ENCODE results near the gene SLC36A1.
"Not testable (repeated sequence)": the region's sequence is repeated elsewhere in the genome, so short reads cannot be mapped to it uniquely, and the experiment has no call there.

The SLC36A1 gene

DNA sequence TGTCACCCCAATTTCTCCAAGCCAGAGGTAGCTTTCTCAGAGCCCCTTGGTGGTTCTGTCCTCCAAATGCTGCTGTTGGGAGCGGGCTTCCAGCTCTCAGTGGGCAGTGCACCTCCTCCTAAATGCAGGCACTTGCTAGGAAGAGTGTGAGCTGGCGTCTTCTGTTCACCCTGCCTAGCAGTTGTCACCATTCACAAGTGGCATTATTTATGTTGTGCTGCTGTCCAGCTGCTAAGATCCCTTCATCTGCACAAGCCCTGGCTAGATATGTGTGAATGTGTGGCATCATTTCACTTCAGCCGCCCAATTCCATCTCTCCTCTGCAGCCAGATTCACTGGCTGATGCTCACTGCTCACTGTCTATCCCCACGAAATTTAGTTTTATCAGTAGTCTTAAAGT lies 43.7 kb downstream of the SLC36A1 start:
- DNase-seq, result no peak

DNA sequence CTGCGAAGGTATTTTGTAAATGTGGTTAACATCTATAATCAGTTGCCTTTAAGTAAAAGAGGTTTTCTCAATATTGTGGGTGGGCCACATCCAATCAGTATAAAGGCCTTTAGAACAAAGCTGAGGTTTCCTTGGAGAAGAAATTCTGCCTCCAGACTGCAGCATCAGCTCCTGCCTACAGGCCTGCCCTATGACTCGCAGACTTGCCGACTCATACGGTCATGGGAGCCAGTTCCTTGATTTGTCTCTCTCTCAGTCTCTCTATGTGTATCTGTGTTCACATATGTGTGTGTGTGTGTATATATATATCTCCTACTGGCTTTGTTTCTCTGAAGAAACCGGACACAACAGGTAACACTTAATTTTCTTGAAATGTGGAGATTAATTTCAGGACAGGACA lies 45.3 kb downstream of the SLC36A1 start:
- DNase-seq, result no peak

DNA sequence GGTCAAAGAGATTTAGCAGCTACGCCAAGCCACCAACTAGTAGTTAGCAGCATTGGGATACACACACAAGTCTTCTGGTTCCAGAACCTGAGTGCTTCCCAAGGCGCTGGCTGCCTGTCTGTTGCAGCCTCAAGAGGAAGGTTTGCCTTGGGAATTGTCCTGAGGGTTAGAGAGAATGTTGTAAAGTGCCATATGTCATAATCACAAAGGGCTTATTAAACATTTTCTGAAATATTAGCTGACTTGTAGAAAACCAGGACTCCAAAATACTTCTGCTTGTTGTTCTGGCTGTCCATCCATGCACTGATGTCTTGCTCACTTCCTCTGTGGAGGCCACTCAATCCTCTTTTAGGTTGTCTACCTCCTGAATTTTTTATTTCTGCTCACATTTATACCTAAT lies 46.3 kb downstream of the SLC36A1 start:
- no peak for DNase-seq

- no peak for DNase-seq
These were observed 47.9 kb downstream of the SLC36A1 start for GRCh38 chr5:151495320-151495719.

DNA sequence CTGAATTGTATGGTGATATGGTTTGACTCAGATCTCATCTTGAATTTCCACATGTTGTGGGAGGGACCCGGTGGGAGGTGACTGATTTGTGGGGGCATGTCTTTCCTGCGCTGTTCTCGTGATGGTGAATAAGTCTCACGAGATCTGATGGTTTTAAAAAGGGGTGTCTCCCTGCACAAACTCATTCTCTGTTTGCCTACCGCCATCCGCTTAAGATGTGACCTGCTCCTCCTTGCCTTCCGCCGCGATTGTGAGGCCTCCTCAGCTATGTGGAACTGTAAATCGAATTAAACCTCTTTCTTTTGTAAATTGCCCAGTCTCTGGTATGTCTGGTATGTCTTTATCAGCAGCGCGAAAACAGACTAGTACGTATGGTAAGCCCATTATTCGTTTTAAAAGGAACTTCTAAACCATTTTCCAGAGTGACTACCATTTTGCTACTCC lies 48.7 kb downstream of the SLC36A1 start:
- DNase-seq, result no peak

DNA sequence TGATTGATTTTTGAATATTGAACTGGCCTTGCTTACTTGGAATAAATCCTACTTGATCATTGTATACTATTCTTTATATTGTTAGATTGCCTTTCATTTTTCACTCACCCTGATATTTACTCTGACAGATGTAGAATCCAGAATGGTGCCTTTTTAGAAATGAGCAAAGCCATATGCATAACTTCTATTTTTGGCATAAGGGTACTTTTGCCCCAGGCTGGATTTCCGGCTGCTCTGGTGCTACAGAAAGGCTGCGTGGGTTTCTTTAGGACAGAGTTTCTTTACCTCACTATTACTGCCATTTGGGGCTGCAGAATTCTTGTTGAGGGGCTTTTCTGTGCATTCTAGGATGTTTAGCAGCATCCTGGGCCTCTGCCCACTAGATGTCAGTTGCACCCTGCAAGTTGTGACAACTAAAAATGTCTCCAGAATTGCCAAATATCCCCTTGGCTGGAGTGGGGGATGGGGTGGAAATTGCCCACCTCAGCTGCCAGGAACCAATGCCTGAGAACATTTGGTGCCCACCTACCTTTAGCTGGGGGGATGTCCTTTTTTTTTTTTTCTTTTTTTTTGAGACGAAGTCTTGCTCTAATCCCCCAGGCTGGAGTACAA lies 50.1 kb downstream of the SLC36A1 start:
- no peak for DNase-seq

DNA sequence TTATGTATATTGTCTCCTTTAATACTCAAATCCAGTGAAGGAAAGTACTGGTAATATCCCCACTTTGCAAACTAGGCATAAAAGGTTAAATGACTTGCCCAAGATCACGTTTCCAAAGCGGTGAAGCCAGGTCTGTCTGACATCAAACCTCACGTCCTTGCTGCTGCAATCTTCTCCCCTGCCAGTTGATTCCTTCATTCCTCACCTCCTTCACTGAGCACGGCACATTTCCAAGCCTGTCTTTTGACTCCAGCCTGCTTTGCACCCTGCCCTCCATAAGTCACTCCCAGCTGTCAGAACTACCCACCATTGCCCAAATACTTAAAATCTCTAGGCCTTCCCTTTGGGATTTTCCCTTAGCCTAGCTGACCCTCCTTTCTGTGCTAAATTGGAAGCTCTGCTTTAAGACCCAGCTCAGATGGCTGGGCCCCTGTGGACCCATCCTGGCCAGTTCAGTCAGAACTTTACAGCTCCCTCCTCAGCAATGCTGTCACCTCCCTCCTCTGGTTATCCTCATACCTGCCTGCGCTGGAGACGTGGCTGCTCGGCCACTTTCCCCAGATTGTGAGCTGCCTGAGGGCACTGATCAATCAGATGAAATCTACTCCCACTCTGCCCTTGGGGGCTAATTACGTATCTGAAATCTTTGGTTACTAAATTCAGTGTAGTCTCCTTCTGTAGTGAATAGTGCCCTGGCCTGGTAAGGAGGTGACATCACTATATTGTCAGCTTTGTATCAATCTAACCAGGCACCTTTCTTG lies 51.2 kb downstream of the SLC36A1 start:
- DNase-seq, result no peak

- no peak for DNase-seq
These were observed 52.2 kb downstream of the SLC36A1 start for GRCh38 chr5:151499501-151500035.

GRCh38 chr5:151504006-151504405 lies 56.6 kb downstream of the SLC36A1 start:
- no peak for DNase-seq

GRCh38 chr5:151508308-151508707 lies 60.9 kb downstream of the SLC36A1 start:
- not testable (repeated sequence) for DNase-seq

DNA sequence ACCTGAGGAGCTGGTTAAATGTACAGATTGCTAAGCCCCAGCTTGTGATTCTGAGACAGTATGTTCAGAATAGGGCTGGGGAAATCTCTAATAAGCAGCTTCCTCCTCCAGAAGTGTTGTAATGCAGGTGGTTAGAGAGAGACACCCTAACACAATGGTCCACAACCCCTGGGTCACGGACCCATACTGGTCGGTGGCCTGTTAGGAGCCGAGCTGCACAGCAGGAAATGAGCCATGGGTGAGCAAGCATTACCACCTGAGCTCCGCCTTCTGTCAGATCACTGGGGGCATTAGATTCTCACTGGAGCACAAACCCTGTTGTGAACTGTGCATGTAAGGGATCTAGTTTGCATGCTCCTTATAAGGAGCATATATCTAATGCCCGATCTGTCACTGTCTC lies 61.8 kb downstream of the SLC36A1 start:
- DNase-seq, result no peak

DNA sequence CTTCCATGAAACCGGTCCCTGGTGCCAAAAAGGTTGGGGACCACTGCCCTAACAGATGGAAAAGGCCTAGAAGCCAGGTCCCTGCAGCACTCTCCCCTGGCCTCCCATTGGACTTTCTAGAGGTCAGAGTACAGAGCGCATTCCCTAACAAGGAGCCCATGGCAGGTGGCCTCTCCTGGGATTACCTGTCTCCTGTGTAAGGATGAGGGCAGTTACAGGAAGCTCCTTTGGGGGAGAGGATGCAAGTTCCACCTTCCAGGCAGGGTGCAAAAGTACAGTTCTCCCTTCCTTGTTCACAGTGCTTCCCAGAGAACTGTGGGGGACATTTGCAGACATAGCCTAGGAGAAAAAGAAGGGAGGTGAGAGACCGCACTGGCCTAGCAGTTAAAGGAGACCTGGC lies 62.4 kb downstream of the SLC36A1 start:
- no peak for DNase-seq

- DNase-seq, result no peak
These were observed 69.9 kb downstream of the SLC36A1 start for GRCh38 chr5:151517122-151517920.

- no peak for DNase-seq
These were observed 72.9 kb downstream of the SLC36A1 start for GRCh38 chr5:151520294-151520693.

DNA sequence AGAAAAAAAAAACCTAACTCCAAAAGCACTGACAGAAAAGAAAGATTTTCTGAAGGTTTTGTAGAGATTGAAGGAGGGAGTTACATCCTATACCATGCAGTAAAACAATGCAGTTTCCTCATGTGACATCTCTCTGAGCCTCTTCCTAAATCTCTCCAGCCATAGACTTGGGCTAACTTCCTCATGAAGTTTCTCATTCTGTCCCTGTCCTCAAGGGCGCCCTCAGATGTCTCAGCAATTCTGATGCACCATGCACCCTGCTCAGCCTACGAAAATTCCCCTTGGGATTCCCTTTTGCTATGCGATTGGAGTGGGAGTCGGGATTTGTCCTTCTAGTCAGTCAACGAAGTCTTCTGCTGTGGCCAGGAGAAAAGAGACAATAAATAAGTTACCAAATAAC lies 74.8 kb downstream of the SLC36A1 start:
- DNase-seq, result no peak

DNA sequence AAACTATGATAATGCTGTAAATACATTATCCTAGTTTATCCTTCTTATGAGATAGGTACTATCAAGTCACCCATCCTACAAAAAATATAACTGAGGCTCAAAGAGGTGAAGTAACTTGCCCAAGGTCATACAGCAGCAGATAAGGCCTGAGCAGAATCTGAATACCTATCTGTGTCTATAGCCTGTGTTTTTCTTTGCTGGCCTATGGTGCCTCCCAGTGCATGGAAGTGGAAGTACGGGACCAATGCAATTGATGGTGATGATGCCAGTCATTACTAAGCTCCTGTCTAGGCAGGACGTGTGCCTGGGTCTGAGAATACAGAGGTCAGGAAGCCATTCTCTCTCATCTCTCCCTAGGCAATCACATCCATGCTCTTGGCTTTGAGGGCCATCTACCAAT lies 75.9 kb downstream of the SLC36A1 start:
- peak; percentile 24 for DNase-seq

- no peak for DNase-seq
These were observed 80.8 kb downstream of the SLC36A1 start for GRCh38 chr5:151528153-151528552.

GRCh38 chr5:151528996-151529395 lies 81.6 kb downstream of the SLC36A1 start:
- no peak for DNase-seq

DNA sequence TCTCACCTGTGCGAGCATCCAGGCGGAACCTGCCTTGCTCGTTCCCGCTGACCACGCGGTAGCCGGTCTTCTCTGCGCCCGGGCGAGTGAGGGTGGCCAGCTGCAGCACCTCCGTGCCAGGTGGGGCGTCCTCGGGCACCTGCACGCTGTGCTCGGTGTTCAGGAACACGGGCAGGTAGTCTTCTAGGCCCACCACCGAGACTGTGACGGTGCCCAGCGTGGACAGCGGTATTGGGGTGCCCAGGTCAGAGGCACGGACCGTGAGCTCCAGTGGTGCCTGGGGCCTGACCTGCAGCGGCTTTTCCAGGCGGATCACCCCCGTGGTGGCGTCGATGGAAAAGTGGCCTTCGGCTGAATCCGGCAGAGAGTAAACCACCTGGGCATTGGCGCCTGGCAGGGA lies 84.2 kb downstream of the SLC36A1 start:
- DNase-seq, result no peak

DNA sequence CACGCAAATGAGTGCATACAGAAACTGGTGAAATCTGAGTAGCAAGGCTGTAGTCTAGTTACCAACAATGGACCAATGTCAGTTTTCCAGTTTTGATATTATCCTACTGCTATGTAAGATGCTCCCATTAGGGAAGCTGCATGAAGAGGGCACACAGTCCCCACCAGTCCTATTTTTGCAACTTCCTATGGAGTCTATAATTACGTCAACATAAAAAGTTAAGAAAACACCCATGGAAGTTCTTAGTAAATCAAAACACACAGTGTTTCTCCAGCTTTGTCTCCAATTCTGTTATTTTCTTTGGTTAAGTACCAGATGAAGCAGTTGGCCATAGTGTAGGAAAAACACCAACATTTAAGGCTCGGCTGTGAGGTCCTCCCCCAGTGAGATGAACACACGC lies 85.0 kb downstream of the SLC36A1 start:
- DNase-seq, result no peak

DNA sequence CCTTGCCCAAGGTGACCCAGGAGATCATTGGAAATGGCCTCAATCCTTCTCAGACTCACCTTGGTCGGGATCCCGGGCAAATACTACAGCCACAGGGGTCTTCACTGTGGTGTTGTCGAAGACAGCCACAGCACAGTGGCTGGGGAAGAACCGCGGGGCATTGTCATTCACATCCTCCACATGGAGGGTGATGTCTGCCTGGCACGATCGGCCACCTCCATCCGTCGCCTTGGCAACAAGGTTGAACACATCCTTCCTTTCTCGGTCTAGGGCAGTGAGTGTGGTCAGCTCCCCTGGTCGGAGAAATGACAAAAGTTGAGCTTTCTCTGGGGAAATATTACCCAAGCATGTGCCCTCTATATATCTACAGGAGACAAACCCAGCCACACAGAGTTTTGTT lies 86.9 kb downstream of the SLC36A1 start:
- no peak for DNase-seq

GRCh38 chr5:151537044-151537443 lies 89.6 kb downstream of the SLC36A1 start:
- DNase-seq, result no peak

GRCh38 chr5:151541571-151541970 lies 94.2 kb downstream of the SLC36A1 start:
- DNase-seq, result no peak
